ENCODE data around the gene TCL1A.
"Not testable (repeated sequence)": the region's sequence is repeated elsewhere in the genome, so short reads cannot be mapped to it uniquely, and the experiment has no call there.

The TCL1A gene

GRCh38 chr14:95713596-95714371 is at the start of gene TCL1A:
TSS of gene TCL1A (minus strand) at chr14:95714125. CDS start at chr14:95714066, 59 bp downstream.
- no peak for DNase-seq (ENCODE audit: low read depth)
- no peak within 1 kb of the TSS for H3K4me3 ChIP-seq (ENCODE audit: low read depth, low read length)

DNA sequence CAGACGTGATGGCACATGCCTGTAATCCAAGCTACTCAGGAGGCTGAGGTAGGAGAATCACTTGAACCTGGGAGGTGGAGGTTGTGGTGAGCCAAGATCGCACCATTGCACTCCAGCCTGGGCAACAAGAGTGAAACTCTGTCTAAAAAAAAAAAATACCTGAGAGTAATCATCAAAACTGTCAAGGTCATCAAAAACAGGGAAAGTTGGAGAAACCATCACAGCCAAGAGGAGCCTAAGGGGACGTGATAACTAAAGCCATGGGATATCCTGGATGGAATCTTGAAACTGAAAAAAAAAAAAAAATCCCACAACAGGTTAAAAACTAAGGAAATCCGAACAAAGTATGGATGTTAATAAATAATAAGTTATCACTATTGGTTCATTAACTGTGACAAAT is 49.1 kb upstream of the TCL1A start:
- not testable (repeated sequence) for H3K4me3 ChIP-seq (ENCODE audit: low read depth, low read length); DNase-seq (ENCODE audit: low read depth)

DNA sequence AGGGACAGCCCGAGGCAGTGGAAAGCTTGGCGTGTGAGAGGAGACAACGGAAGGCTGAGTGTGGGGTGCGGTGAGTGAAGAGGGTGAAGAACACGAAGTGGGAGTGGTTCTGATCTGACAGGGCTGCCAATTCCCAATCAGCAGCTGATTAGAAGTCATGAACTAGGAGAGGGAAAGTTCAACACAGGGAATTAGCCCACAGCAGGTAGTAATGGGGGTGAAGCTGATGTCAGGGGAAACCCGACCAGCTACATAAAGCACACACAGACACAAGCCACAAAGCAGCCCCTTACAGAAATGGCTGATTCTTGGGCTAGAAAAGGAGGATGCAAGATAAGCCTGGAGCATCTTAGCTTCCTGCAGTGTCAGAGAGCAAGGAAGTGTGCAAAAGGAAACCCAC is 47.5 kb upstream of the TCL1A start:
- DNase-seq (ENCODE audit: low read depth), result no peak
- H3K4me3 ChIP-seq (ENCODE audit: low read depth, low read length), result no peak overlapping the region

DNA sequence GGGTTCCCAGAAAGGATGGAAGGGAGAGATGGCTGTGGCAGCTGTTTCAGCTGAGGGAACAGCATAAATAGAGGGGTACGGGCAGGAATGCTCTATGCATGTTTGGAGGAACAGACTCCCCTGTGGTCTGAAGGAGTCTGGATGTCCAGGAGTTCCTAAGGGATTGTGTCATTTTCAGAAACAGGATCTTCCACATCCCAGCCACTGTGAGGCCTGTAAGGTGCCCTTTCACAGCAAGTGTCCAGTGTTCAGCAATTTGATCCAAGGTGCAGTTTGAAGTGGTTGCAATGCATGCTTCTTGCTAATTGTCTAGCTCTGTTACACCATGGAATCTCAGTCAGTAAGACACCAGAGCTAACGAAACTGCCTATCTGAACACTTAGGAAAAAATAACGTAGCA is 46.7 kb upstream of the TCL1A start:
- no peak for DNase-seq (ENCODE audit: low read depth)

DNA sequence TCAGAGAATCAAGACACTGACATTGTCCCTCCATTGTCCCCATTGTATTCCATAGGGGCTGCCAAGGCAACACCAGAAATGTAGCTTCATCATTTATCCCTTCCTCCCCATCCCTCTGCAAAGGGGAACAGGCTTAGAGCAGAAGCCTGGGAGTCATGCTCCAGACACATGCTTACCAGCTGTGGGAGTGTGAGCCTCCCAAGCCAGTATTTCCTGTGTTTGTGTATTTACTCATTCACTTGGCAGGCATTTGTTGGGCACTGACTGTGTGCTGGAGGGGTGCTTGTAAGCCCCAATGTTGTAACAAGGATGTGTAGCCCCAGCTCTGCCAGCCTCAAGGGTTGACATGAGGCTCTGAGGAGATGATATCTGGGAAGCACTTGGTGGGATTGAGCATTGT is 46.0 kb upstream of the TCL1A start:
- no peak for DNase-seq (ENCODE audit: low read depth)
- no peak overlapping the region for H3K4me3 ChIP-seq (ENCODE audit: low read depth, low read length)

More for the DNA sequence above, 46.7 kb upstream of the TCL1A start:
- no peak overlapping the region for H3K4me3 ChIP-seq (ENCODE audit: low read depth, low read length)

GRCh38 chr14:95758331-95758730 is 44.4 kb upstream of the TCL1A start:
- H3K4me3 ChIP-seq (ENCODE audit: low read depth, low read length), result no peak overlapping the region
- no peak for DNase-seq (ENCODE audit: low read depth)

GRCh38 chr14:95756751-95757150 is 42.8 kb upstream of the TCL1A start:
- no peak for DNase-seq (ENCODE audit: low read depth)
- no peak overlapping the region for H3K4me3 ChIP-seq (ENCODE audit: low read depth, low read length)

DNA sequence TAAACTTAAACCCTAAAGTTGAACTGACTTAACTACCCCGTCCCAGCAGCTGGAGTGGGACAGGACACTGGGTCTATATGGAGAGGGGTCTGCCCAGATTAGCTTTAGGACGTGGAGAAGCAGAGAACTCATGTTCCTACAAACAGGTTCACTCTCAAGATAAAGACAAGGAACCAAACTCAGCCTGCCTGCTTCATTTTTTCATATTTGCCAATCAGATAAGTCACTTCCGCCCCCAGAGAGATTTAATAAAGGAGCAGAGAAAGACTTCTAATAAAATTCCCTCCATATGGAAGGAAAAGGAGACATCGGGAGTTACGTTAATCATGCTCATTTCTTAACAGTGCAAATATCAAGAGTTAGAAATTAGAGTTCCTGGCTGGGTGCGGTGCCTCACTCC is 42.2 kb upstream of the TCL1A start:
- no peak for DNase-seq (ENCODE audit: low read depth)
- H3K4me3 ChIP-seq (ENCODE audit: low read depth, low read length), result no peak overlapping the region

- DNase-seq (ENCODE audit: low read depth), result no peak
- no peak overlapping the region for H3K4me3 ChIP-seq (ENCODE audit: low read depth, low read length)
These were observed 27.9 kb upstream of the TCL1A start for GRCh38 chr14:95741781-95742180.

DNA sequence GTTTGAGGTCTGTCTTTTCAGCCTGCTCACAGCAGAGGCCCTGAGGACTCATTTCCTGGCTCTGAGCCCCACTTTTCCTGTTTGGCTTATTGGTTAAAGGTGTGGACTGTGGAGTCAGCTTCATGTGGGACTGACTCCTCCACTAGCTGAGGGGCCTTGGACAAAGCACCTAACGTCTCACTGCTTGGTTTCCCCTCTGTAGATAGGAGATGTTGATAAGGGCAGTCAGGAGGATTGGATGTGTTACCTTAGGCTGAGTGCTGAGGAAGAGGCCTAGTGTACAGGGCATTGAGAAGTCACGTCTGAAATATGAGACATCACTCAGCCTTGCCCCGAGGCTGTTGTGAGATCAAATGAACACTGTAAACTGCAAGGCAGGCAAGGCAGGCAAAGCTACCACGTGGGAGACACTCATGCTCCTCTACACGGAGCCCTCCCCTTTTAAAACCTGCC is 27.1 kb upstream of the TCL1A start:
- no peak overlapping the region for H3K4me3 ChIP-seq (ENCODE audit: low read depth, low read length)
- no peak for DNase-seq (ENCODE audit: low read depth)

DNA sequence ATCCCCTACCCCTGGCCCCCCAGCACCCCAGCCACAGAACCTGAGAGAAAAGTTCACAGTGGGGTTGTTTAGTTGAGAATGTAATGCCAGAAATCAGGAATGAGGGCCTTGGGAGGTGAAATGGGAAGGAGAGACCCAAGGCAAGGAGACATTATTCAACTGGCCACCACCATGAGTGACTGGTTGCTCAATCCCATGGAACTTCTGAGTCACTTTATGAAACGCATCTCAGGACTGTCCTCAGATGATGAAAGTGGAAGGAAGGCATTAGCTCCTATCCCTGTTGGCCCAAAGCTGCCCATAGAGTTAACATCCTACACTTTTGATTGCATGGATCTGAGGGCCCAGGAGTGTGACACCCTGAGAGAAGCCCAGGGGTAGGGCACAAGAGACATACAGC is 25.4 kb upstream of the TCL1A start:
- no peak for DNase-seq (ENCODE audit: low read depth)
- no peak overlapping the region for H3K4me3 ChIP-seq (ENCODE audit: low read depth, low read length)

- no peak overlapping the region for H3K4me3 ChIP-seq (ENCODE audit: low read depth, low read length)
- DNase-seq (ENCODE audit: low read depth), result no peak
These were observed 19.3 kb upstream of the TCL1A start for GRCh38 chr14:95733212-95733611.

DNA sequence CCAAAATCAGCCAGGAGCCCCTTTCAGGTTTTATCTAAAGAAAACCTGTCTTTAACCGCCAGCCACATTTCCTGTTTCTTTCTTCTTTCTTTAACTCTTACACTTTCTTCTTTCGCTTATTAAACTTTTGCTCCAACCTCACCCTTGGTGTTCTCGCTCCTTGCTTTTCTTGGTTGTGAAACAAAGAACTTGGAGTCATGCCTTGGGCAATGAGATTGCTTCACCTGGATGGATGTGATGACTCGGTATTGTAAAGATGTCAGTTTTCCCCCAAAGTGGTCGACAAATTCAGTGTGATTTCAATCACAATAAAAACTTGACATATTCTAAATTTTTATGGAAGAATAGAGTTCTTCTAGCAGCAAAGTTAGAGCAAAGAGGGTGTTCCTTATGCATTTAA is 16.2 kb upstream of the TCL1A start:
- H3K4me3 ChIP-seq (ENCODE audit: low read depth, low read length), result no peak overlapping the region
- no peak for DNase-seq (ENCODE audit: low read depth)

DNA sequence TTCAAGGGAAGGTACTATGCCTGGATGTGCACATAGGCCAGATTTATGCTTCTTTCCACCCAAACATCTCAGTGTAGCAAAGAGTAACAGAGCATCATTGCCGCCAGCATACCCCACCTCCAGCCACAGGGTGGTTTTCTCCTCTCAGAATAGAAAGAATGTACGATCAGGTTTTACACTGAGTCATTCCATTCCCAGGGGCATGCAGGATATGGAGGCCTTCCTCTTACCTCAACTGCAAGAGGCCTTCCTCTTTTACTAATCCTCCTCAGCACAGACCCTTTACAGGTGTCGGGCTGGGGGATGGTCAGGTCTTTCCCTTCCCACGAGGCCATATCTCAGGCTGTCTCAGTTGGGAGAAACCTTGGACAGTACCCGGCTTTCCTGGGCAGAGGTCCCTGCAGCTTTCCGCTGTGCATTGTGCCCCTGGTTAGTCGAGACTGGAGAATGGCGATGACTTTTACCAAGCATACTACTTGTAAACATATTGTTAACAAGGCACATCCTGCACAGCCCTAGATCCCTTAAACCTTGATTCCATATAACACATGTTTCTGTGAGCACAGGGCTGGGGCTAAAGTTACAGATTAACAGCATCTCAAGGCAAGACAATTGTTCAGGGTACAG is 15.6 kb upstream of the TCL1A start:
- H3K4me3 ChIP-seq (ENCODE audit: low read depth, low read length); DNase-seq (ENCODE audit: low read depth): not testable (repeated sequence)

DNA sequence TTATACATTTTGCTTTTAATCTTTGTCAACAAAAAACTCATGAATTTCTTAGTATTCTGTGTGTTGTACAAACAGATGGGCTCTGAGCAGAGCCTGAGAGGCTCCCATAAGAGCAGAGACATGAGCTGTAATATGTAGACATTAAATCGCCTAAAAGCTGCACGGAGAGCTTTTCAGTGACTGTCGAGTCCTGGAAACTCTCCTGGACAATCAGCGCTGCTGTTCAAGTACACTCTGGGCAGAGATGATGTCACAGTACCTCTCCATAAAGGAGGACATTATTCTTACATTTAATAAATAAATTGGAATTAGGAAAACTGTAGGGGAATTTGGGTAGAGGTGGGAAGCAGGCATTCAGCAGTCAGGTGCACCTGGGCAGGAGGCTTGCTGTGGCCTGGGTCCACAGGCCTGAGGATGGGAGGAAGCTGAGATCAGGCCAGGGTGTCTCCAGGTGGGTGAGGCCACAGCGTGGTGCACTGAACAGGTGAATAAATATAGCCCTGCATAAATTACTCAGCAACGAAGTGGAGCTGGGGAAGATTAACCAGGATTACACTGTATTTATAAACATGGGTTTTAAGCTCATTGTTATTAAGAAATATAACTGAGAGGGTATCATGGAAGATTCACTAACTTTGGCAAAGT is 13.3 kb upstream of the TCL1A start:
- no peak overlapping the region for H3K4me3 ChIP-seq (ENCODE audit: low read depth, low read length)
- no peak for DNase-seq (ENCODE audit: low read depth)

DNA sequence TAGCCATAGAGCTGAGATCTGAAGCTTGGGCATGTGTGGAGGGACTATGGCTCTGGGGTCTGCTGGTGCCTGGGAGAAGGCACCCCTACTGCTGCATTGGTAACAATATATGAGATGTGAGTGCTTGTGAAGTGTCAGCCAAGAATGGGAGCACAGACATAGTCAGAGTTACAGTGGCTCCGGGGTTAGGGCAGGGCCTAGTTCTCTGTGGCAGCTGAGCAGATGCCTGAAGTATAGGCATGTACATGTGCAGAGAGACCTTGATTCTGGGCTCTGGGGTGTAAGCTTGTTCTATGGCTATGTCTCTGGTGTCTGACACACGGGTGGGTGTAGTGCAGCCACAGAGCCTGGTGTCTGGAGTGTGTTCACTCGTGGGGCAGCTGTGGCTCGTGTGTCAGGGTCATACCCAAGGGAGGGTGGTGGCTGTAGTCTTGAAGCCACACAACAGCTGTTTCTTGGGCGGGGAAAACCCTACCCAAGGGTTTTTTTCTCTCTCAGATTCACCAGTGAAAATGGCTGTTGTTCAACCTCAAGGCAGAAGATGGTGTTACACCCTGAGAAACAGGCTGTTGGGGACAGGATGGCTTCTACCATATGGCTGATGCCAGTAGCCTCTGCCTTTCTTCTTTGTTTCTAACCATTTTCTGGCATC is 11.9 kb upstream of the TCL1A start:
- no peak for DNase-seq (ENCODE audit: low read depth)
- no peak overlapping the region for H3K4me3 ChIP-seq (ENCODE audit: low read depth, low read length)

GRCh38 chr14:95722525-95723190 is 8.7 kb upstream of the TCL1A start:
- no peak overlapping the region for H3K4me3 ChIP-seq (ENCODE audit: low read depth, low read length)
- no peak for DNase-seq (ENCODE audit: low read depth)

DNA sequence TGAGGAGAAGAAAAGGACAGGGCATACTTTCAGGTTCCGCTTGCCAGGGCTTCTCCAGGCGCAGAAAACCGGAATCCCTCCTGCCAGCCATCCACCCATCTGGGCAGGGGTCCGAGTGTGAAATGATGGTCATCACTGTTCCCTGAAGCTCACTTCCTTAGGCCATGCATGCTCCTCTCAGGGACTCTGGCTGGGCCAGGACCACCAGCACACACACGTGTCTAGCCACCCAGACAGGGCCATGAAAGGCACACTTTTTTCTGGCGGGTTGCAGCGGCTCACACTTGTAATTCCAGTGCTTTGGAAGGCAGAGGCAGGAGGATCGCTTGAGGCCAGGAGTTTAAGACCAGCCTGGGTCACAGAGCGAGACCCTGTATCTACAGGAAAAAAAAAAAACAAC is 1.5 kb downstream of the TCL1A start:
- DNase-seq (ENCODE audit: low read depth), result no peak

DNA sequence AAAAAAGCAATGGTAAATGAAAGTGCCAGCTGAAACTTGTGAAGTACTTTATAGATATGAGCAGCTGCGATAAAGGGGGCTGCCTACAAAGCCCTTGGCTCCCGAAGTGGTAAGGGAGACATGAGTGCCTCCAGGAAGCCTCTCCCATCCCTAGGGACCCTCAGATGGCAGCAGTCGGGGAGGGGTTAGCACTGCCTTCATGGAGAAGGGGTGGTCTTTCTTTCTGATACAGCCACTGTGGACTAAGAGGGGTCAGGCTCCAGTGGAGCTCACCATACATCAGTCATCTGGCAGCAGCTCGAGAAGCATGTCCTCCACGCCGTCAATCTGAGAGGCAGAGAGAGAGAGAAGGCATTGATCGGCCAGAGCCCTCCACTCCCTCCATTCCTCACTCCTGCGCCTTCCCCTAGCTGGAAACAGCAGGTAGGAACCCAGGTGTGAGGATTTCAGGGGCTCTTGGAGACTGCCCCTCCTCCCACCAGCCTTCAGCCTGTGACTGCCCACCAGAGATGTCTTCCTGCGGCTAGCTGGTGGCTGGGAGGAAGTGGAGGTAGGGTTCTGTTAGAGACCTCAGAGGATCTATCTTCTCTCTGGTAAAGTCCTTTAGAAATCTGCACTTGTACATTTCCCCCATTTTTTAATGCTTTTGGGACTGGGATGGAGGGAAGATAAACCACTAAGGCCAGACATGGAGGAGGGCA is 2.3 kb downstream of the TCL1A start:
- no peak for DNase-seq (ENCODE audit: low read depth)

More for the DNA sequence above, 1.5 kb downstream of the TCL1A start:
- H3K4me3 ChIP-seq (ENCODE audit: low read depth, low read length), result no peak overlapping the region

More for the DNA sequence above, 2.3 kb downstream of the TCL1A start:
- no peak overlapping the region for H3K4me3 ChIP-seq (ENCODE audit: low read depth, low read length)

Measured in skeletal muscle cell (primary cell).